Stimulated activated CD4-positive, alpha-beta T cell treated with anti-CD3 and anti-CD28 coated beads, Interleukin-1b, Interleukin-23, amount 100 ng/mL, for 1 hour (primary cell): Measurements from ENCODE around the gene SULT1E1.
"Not testable (repeated sequence)": the region's sequence is repeated elsewhere in the genome, so short reads cannot be mapped to it uniquely, and the experiment has no call there.

Experiments
- DNase-seq, 2 donors: peaks; one replicate each; pipeline ENCODE4 v3.0.0-alpha.2; 2020; ENCODE audit warnings: low read depth in 2 of 2

Gene SULT1E1

DNA sequence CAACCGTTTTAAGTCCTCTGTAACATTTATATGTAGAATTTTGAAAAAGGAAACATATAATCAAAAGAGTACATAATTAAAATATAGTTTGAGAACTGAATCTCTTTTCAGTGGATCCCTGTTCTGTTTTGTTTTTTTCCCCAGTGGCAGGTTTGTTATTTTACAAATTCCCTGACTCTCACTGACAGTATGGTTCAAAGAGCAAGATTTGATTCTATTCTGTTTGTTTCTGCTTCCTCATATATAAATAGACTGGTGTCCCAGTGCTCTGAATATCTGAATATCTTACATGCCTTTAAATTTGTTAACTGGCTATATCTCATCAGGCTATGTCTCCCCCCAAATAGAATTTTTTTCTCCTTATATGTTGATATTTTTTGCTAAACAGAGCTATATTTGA is 16.6 kb downstream of the SULT1E1 start:
- DNase-seq: no peak

DNA sequence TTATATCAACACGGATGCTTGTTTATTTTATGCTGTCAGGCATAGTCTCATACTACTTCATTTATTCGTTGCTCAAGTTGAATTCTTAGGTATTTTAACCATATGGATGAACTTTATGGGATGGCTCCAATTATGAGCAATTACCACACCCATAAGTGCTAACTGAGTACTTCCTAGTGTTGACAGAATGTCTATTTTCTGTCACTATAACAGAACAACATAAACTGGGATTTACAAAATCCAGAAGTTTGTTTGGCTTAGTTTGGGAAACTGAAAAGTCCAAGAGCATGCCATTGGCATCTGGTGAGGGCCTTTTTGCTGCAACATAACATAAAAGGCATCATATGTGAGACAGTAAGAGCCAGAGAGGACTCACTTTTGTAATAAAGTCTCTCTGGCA is 21.0 kb downstream of the SULT1E1 start:
- DNase-seq: no peak

DNA sequence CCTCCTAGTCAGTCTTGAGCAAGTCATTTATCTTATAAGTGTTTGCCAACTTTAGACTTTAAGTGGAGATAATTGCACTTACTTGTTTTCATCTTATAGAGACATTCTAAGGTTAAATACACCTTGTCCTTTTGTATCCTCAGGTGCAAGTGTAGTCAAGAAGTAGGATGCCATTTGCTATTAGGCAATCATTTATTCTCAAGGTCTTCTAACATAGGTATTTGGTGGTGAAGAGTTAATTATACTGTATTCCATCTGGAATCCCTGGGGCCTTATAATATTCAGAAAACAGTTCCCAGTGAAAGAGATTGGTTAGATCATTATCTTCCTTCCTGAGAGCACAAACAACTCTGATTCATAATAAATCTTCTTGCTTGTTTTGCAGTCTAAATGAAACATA is 23.7 kb downstream of the SULT1E1 start:
- DNase-seq: no peak

DNA sequence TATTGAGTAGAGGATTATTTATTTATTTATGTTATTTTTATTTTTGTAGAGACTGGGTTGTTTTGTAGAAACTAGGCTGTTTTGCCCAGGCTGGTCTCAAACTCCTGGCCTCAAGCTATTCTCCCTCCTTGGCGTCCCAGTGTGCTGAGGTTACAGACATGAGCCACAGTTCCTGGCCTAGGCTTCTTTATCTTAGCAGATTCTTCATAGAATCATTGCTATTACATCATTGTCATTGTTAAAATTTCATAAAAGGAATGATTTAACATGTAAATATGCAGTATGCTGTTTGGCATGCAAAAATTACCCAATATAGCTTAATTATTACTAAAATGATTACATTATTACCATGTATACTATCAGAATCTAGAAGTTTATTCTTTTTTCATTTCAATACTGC is 24.2 kb downstream of the SULT1E1 start:
- DNase-seq: no peak

DNA sequence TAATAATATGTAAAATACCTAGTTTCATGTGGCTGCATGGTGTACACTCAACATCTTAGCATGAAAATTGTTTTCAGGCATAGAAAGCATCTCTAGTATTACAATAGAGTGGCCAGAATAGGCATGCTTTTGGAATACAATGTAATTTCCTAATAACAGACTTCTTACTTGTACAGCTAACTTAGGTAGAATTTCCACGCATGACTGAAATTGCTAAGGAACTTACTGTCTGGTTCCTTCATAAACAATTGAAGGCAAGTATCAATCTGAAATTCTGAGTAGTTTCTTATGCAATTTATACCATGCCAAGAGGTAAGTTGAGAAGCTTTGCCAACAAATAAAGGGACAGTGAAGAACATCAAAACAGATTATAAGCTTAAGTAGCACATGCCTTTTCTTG is 26.7 kb downstream of the SULT1E1 start:
- DNase-seq: no peak

DNA sequence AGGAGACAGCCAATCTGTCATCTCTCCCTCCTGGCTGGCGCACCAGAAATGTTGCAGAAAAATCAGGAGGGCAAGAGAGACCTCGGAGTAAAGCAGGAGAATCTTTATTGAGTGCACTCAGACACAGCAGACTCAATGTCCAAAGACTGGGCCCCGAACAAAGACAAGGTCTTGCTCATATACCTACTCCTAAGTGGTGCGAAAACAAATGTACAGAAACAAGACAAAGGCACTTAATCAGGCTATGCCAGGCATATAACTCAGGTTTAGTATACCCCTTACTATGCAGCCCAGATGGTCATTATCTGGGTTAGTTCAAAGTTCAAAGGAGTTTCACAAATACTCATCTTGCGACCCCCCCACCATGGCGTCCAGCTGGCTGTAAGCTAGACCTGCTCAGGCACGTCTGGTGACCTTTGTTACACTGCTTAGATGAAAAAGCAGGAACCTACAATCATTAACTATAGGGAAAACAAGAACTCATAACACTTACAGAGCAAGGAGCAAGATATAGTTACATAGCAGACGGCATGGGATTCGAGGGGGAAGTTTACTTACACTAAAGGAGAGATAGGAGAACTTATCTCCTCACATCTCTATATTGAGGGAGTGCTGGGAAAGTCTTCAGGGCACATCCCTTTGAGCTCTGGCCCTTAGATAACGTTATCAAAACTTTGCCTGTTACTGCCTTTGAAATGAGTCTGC is 27.5 kb downstream of the SULT1E1 start:
- no peak for DNase-seq

DNA sequence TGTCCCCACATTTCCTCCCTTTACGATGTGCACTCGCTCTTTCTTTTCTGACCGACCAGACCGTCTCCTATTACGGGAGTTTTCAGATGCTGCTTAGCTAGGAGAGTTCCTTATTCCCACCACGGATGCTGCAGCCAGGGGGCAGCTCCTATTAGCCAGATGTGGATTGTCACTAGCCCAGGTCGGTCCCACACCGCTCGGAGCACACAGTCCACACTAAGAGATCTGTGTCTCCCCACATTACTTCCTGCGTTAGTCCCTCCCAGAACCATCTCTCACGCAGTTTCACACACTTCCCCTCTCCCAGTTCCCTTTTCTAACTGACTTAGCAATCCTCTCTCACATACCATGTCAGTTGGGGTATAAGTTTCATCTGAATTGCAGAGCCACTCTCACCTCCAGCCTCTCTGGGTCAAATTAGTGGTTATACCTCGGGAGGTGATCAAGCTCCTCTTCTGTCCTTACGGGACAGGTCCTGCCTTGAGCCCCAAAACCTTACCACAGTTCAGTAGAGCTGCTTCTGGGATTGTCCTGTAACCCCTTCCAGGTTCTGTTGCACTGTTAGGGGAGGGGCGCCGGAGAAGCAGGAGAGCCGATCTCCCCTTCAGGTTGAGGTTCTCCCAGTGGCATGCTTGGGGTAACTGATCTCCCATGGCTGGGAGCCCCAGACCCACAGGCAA is 28.2 kb downstream of the SULT1E1 start:
- DNase-seq: no peak

DNA sequence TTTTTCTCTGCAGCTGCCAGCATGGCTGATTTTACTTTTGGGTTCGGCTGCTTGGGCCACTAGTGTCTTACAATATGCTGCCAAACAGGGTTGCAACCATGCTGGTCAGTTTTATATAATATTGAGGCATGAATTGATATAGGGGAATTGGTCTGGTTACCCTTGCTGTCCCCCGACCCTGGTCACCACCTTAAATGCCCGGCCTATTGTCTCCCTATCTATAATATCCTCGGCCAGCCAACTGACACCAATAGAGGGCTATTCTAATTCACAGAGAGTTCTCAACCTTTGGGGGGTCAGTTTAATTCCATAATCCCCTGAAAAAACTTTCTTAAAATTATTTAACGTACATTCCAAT is 28.7 kb downstream of the SULT1E1 start:
- no peak for DNase-seq

DNA sequence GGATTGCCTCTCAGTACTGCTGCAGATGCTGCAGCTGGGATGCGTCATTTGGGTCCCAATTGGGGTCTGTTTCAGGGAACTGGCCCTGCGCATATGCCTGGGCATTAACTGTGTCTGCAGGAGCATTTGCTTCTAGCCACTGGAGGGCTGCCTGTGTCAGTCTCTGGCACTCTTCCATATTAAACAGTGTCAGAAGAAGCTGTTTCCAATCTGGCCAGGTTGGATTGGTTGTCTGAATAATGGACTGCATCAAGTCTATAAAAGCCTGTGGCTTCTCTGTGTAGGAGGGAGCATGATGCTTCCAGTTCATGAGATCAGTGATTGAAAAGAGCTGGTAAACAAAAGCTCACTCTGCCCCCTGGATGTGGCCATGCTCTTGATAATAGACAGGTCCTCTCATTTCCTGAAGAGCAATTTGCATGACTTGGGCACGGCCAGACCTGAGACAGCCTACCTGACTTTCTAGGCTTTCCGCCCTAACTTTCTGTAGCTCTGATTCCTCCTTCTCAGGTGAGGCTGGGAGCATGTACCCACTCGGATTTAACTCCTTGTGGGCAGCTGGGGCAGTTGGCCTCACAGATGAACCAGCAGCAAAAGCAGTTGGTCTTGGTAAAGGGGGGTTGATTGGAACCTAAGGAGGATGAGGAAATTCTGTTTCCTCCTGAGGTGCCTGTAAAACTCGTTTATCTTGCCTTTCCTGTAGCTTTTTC is 29.2 kb downstream of the SULT1E1 start:
- DNase-seq: no peak

DNA sequence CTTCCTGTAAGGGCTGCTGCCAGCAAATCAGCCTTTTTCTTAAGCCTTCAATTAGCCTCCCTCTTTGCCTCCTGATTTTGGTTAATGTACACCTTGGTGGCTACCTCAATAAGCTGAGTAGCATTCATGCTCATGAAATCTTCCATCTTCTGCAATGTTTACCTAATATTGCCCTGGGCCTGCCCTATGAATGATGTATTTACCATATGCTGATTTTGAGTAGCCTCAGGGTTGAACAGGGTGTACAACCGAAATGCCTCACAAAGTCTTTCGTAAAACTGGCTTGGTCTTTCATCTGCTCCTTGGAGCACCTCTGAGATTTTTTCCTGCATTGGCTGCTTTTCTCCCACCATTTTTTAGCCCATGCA is 29.8 kb downstream of the SULT1E1 start:
- no peak for DNase-seq

DNA sequence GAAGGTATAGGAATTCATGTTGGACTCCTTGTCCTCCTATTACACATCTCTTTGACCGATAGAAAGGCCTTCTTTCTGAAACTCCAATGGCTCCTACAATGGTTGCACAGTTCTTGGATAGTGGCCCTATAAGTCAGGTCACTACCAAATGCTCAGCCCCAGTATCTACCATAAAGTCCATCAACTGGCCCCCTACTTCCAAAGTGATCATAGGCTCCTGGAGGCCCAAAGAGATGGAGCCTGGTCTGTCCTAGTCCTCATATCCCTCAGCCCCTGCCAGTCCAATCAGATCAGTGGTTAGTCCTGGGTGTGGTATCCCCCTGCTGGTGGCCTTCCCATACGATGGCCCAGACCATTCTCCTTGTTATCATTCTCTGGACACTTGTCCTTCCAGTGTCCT is 30.3 kb downstream of the SULT1E1 start:
- DNase-seq: no peak

DNA sequence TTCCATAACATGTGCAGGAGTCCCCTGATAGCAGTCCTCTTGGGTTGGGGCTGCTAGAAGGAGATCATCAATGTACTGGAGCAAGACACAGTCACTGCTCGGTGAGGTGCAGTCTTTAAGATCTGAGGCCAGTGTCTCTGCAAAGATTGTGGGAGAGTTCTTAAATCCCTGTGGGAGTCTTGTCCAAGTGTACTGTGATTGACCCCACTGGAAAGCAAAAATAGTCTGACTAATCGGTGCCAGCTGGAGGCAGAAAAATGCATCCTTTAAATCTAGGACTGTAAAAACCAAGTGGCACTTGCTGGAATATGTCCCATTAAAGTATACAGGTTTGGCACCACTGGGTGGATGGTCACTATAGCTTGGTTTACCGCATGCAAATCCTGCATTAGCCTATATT is 31.1 kb downstream of the SULT1E1 start:
- no peak for DNase-seq

DNA sequence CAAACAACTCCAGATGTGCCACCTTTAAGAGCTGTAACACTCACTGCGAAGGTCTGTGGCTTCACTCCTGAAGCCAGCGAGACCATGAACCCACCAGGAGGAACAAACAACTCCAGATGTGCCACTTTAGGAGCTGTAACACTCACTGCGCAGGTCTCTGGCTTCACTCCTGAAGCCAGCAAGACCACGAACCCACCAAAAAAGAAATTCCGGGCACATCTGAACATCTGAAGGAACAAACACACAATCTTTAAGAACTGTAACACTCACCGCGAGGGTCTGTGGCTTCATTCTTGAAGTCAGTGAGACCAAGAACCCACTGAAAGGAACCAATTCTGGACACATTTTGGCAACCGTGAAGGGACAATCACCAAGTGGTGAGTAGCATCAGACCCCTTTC is 34.9 kb downstream of the SULT1E1 start:
- DNase-seq: not testable (repeated sequence)

DNA sequence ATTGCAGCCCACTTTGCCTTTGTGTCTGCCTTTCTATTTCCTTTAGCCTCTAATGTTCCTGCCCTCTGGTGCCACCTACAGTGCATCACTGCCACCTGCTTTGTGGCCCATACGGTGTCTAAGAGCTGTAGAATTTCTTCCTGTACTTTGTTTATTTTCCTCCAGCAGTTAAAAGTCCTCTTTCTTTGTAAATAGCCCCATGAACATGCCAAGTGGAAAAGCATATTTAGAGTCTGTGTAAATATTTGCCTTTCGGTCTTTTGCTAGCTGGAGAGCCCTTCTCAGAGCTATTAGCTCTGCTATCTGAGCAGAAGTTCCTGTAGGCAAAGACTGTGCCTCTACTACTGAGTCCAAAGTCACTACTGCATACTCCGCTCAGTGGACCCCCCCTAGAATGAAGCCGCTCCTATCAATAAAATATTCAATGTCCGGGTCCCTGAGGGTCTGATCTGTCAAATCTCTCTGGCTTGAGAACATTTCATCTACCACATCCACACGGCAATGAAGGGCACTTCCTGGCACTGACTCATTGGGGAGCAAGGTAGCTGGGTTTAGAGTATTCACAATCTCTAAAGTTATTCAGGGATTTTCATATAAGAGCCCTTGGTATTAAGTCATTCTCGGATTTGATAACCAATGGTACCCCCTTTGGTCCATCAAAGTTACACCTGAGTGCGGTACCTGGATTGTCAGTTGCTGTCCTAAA is 36.3 kb downstream of the SULT1E1 start:
- no peak for DNase-seq

DNA sequence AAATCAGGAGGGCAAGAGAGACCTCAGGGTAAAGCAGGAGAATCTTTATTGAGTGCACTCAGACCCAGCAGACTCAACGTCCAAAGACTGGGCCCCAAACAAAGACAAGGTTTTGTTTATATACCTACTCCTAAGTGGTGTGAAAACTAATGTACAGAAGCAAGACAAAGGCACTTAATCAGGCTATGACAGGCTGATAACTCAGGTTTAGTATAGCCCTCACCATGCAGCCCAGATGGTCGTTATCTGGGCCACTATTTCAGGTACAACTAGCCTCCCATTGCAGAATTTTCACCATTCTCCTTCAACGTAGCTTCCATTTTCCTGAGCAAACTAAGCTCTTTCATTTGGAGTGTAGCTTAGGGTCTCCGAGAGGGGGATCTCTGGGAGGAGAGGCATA is 36.9 kb downstream of the SULT1E1 start:
- DNase-seq: no peak

DNA sequence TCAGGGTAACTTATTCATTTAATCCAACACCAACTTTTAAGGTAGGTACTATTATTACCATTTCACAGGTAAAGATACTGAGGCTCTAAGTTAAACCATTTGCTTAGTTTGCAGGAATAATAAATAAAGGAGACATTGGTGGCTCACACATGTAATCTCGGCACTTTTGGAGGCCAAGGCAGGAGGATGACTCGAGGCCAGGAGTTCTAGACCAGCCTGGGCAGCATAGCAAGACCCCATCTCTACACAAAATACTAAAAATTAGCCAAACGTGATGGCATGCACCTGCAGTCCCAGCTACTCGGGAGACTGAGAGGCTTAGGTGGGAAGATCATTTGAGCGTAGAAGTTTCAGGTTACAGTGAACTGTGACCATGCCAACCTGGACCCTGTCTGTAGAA is 37.7 kb downstream of the SULT1E1 start:
- DNase-seq: no peak

DNA sequence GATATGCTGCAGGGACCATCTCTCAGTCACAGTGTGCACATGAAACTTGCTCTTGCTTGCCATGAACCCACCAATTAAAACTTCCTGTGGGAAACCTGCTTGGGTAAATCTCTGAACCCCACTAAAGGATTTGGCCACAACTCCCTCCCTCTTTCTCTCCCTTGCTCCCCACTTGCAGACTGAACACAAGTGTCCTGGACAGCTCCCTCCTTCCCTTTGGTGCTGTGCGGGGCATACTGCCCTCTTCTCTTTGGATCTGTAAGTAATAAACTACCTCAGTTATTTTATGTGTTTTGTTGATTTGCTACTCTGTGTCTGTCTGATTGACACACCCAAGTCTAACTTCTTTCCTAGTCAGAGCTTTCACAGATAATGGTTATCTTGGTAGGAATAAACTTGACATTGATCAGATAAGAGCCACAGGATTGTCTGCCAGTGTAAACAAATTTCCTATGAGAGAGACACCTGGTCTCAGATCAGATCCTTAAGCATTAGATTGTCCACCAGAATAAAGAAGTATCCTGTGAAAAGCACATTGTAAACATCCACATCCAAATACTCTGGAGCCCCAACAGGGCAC is 41.8 kb downstream of the SULT1E1 start:
- DNase-seq: no peak

DNA sequence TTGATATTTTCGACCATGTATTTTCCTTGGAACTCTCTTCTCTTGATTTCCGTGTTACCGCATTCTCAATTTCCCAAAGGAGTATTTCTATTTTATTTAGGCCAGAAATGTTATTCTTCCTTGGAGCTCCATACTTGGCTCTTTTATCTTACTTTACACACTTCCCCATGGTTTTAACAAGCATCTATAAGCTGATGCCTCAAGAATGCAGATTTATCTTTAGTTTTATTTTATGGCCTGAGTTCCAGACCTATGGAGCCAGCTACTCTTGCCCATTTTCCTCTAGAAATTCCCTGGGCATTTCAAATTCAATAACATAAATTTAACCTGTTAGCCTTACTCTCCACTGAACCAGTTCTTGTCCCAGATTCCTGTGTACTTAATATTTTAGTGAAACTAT is 43.7 kb downstream of the SULT1E1 start:
- DNase-seq: no peak

DNA sequence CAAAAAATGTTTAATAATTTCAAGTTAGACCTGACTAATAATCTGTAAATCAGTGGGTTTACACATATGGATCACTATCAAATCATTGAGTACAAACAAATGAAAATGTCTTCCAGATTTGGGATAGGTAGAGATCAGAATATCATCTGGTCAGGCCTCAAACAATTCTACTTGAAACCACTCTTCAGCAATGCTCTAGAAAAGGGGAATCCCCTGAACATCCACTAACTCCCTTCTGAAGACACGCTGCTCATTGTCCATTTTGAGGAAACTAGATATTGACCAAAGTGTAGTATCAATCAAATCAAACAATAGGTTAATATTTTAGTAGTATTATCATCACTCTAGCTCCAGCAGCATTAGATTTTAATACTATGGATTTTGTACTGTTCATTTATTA is 46.3 kb downstream of the SULT1E1 start:
- DNase-seq: no peak

DNA sequence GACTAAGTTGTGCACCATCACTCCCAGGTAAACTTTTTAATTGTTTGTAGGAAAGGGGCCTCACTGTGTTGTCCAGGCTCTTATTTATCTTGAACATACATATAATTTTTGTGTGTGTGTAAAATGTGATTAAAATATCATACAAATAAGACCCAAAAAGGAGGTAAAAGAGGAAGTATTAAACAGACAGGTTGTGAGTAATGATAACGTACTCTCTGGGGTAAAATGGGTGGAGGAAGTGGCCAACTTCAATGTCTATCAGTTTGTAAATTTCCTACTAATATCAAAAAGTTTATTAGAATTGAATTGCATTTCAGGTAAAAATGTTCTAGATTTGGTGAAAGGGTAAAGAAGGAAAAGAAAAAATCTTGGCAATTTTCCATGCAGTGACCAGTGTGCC is 48.8 kb downstream of the SULT1E1 start:
- no peak for DNase-seq

DNA sequence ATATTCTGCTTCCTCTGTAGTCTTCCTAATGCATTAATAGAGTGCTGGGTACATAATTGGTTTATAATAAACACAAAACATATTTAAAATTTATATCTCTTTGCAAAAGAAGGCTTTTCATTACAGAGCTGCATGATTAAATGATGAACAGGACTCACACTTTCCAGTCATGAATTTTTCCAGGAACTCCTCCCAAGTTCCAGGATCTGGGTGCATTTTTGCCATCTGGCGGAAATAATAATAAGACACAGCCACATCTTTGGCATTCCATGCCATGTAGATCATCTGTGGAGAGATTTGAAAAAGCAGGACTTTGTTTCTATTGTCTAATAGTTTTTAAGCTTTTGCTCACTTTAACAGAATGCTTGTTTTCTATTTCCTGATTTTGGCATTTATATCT is 59.3 kb downstream of the SULT1E1 start:
- no peak for DNase-seq

DNA sequence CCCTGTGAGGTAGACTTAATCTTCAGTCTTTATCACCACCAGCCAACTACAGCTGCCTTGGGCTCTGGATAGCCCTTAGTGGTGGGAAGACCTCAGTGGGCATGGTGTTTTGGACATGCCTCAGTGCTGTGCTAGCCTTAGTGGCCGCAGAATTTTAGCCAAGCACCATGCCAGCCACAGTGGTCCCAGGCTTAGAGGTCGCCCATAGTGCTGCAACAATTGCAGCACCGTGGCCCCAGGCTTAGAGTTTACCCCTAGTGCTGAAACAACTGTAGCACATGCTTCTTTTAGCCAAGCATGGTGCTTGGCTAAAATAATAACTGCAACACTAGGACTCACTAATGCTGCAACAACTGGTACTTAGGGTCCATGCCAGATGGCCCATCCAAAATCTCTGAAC is 60.6 kb downstream of the SULT1E1 start:
- DNase-seq: no peak
